GM19328 (cell line): ENCODE results near the gene ADGRV1.
"Not testable (repeated sequence)": the region's sequence is repeated elsewhere in the genome, so short reads cannot be mapped to it uniquely, and the experiment has no call there.

Source experiments
- ATAC-seq: cut with Tn5 transposase; IDR thresholded peaks from one replicate; pipeline ENCODE4 v1.9.1; 2021; ENCODE audit warnings: mild to moderate bottlenecking, moderate library complexity; ENCODE audit not compliant: unreplicated experiment

Gene ADGRV1

DNA sequence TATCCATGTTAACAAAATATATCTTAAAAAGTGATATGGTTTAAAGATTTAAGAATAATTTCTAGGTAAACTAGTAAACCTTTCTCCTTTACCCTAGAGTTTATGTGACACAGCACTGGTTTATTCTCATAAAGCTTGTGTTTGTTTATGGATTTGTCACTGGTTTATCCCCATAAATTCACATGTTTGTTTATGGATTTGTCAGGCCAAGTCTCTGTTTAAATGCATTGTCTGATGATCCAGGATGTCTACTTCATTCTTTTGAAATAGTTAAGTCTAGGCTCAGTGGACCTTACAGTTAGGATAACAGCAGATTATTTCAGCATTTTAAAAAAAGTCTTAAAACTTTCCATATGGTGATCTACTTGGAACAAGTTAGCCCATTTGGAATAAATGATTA lies 490.5 kb downstream of the ADGRV1 start:
- no peak for ATAC-seq

DNA sequence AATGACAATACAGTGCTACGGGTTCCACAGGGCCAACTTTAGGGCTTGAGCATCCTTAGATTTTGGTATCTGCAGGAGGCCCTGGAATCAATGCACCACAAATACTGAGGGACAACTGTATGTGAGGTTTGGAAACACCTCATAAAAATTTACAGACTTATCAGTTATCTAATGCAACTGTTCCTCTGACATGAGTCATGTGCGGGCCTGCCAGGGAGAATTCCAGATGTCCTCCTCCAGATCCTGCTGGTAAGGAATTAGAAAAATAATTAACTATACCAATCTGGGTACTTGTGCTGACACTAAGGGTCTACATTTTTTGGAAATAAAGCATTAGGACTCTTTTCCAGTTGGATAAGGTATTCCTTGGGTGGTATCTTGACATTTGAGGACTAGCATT lies 491.2 kb downstream of the ADGRV1 start:
- no peak for ATAC-seq

DNA sequence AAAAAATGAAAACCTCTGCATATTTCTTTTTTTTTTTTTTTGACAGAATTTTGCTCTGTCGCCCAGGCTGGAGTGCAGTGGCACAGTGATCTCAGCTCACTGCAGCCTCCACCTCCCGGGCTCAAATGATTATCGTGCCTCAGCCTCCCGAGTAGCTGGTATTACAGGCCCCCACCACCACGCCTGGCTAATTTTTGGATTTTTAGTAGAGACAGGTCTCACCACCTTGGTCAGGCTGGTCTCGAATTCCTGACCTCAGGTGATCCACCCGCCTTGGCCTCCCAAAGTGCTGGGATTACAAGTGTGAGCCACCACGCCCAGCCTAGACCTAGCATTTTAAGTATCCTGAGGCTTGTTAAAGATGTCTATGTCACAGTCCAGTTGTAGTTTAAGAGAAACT lies 493.8 kb downstream of the ADGRV1 start:
- not testable (repeated sequence) for ATAC-seq

DNA sequence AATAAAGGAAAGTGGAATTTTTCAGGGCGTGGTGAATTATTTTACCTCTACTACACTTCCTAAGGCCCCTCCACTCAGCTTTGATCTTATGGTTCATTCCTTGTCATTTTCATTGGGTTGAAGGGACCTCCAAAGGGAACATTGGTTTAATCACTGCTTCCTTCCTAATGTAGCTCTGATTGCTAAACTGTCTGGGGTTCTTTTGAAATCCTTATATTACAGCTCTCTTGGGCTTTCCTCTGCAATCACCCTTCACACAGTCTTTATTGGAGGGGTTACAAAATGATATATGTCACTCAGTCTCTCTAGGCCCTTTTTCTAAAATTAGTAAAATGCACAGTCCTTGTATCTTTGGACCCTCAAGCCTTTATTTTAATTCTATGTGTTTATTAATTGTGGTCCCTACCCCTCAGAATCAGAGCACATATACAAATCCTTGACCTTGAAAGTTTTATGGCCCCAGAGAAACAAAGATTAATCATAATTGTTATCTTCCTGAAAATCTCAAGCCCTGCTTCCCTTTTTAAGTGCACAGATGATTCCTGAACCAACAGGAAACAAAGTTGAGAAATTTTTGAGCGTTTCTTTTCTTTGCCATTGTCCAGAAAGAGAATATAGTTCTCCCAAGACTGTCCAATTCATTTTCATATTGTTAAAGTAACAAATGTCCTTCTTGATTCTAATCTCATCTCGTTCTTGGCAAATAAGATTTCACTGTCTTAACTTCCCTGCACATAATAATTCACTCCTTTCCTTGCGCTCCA lies 494.6 kb downstream of the ADGRV1 start:
- ATAC-seq: no peak

DNA sequence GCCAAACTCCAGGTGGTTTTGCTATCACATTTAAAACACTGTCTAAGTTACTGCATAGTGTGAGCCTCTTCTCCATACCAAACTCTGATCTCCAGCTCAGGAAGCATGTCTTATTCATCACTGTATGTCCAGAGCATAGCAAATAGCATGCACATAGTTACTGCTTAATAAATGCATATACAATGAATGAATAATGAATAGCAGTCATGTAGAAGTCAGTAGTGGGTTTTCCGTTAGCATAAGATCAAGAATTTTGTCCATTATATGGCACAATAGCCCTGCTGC lies 495.1 kb downstream of the ADGRV1 start:
- ATAC-seq: no peak

DNA sequence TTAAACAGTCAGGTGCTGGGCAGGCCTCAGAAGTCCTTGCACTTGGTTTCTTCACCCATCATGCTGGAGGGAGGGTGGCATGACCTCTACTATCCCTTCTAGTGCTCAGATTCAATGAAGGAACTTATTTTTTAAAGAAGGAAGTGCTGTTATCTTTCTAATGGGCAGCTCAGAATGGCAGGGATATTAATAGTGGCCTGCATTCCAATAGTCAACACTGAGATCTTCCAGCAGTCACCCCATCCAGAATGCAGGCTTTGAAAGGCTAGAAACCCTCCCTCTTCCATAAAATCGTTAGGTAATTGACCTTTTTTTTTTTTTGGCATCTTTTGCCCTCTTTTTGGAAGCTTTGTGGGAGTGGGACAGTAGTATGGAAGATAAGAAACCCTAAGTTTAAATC lies 499.6 kb downstream of the ADGRV1 start:
- ATAC-seq: no peak

DNA sequence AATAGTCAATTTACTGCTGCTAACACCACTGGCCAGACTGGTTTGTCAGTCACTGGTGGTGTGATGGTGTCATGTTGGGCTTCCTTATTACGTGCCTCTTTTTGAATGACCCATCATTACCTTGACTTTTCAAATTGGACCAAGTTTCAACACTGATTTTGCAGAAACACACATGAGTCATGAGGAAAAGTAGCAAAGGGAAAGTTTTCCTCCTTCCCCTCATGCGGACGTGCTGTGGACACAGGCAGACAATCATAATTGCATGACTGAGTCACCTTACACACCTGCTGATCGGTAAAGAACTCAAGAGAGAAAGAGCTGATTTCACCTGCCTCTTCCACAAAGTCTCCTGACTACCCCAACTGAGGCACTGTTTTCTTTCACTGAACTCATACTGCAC lies 500.0 kb downstream of the ADGRV1 start:
- no peak for ATAC-seq

DNA sequence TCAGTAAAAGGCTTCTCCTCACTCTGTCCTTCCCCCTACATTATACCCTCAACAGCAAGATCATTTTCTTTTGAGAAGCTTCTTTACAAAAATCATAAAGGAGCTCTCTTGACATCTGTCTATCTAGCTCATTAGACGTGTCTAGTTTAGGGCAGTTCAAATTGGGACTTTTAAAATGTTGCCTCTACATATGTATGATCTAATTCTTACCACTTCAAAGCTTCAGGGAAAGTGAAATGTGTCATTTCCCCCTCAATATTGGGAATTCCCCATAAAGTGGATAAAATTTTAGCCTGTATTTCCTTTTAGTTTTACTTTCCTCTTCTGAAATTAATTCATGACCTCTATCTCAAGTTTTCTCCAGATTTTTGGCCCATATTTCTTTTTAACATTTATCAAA lies 500.8 kb downstream of the ADGRV1 start:
- peak; percentile 62 for ATAC-seq

DNA sequence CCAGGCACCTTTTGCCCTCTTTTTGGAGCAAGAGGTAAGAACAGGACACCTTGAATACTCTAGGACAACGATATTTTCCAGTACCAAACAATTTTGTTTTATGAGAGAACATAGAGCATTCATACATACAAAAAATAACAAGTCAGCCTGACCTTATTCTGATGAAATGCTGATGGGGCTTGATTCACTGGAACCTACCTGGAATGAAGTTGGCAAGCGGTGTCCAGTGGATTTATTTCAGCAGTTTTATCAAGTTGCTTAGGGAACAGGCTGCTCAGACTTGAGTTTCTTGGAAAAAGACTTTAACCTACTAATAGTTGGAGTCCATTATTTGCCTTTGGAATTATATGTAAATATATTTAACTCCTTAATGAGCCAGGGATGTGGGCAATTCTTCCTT lies 502.5 kb downstream of the ADGRV1 start:
- ATAC-seq: no peak

DNA sequence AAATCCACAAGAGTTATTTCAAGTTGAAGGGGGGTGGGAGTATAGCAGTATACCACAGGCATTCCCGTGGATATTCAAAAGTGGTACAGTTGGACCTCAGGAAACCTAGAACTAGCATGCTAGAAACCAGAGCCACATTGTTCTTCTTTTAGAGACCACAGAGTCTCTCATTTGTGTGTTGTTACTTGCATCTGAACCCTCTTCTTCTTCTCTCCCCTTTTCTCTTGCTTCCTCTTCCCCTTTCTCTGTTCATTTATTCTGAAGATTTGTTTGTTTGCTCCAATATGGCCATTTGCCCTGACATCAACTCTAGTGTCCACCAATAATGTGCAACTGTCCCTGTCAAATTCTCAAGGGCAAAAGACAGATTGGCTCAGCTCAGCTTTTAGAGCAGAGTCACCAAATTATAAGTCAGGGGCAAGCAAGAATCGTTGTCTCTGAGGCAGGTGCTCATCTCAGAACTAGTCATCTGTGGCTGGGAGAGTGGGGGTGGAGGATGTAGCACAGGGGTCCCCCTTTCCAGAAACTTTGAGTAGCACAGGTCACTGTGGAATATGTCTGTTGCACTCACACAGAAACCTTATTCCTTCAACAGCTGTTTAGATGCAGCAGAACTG lies 503.5 kb downstream of the ADGRV1 start:
- ATAC-seq: no peak

DNA sequence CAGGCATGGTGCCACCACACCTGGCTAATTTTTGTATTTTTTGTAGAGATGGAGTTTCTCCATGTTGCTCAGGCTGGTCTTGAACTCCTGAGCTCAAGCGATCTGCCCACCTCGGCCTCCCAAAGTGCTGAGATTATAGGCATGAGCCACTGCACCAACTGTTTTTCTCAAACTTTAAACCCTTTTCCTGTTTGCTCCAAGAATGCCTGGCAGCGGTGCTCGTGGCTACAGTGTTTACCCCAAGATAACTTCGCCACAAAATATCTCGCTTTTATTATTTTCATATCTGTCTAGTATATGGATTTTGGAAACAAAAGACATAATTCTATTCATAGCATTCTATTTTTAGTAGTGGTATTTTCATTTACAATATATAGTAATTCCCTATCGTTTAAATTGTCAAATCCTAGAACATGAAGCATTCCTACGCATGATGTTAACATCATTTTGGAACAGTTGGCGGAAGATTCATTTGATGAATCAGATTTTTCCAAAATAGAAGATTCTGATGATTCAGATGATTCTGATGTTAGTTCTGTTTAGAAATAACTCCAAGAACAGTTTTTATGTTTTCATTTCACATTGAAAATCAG lies 504.6 kb downstream of the ADGRV1 start:
- ATAC-seq: not testable (repeated sequence)

DNA sequence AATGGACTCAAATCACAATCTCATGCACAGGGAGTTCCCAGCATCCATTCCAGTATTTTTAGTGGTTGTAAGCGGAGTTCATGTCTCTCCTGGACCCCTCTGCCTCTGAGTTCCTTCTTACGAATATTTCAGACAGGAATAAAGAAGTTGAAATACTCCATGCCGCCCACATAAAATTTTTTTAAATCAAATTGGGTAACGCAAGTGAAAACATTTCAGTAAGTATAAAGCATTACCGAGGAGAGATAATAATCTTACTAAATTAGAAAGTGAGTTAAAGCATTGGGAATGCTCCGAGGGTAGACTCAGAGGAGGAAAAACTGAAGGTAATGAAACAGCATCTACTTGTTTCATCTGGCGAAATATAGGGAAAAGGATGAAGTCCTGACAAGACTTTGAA lies 506.9 kb downstream of the ADGRV1 start:
- no peak for ATAC-seq

DNA sequence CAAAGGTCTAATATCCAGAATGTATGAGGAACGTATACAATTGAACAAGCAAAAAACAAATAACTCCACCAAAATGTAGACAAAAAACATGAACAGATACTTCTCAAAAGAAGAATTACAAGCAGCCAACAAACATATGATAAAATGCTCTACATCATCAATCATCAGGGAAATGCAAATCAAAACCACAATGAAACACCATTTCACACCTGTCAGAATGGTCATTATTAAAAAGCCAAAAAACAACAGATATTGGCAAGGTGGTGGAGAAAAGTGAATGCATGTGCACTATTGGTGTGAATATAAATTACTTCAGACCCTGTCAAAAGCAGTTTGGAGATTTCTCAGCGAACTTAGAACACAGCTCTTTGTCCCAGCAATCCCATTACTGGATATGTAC lies 510.8 kb downstream of the ADGRV1 start:
- ATAC-seq: no peak

DNA sequence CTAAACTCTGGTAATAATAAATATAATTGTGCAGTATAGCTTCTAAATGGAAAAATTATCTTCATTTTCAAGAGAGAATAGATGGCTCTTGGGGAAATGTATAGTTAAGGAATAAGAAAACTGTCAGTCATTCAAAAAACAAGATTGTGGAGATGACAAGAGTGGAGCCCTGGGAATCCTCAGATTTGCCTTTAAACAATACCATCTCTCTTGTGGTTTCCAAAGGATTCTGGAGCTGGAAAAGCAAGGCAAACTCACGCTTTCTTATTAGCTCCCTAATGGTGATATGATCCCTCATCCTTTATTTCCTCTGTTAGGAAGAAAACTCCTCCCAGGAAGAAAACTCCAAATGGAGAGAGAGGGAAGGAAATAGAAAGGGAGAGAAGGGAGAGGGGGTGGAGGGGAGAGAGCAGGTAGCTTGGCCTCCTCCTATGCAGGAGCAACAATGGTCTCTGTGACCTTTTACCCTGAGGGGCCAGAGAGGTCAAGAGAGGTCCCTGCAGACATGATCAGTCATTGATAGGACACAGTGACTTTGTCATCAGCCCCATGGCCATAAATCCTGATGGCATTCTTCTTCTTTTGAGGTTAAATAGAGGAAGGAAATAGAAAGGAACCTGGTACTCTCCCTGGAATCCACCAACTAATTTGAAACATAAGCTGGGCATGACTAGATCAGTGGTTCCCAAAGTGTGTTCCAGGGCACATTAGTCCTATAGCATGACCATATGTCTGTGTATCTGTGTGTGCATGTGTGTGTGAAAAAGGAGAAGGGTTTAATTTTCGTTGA lies 512.4 kb downstream of the ADGRV1 start:
- ATAC-seq: no peak

DNA sequence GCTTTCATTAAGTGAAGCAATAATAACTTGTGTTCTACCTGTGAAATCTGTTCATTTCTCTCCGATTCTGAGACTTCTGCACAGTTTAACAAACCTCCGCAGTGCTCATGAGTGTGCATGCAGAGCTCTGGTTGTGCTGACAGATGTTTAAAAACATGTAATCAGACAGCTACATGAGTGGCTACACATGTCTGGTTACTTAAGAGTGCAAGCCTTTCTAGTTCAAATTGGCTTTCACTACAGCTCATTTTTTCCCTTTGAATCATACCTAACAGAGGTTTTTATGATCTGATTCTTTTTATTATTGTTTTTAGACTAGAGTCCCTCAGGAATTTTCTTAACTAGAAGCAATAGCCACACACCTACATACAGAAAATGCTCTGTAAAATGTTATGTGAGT lies 514.3 kb downstream of the ADGRV1 start:
- no peak for ATAC-seq

DNA sequence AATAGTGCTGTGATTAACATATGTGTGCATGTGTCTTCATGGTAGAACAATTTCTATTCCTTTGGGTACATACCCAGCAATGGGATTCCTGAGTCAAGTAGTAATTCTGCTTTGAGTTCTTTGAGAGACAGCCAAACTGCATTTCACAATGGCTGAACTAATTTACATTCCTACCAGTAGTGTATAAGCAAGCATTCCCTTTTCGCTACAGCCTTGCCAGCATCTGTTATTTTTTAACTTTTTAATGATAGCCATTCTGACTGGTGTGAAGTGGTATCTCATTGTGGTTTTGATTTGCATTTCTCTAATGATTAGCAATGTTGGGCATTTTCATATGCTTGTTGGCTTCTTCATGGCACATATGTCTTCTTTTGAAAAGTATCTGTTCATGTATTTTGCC lies 516.0 kb downstream of the ADGRV1 start:
- ATAC-seq: no peak

DNA sequence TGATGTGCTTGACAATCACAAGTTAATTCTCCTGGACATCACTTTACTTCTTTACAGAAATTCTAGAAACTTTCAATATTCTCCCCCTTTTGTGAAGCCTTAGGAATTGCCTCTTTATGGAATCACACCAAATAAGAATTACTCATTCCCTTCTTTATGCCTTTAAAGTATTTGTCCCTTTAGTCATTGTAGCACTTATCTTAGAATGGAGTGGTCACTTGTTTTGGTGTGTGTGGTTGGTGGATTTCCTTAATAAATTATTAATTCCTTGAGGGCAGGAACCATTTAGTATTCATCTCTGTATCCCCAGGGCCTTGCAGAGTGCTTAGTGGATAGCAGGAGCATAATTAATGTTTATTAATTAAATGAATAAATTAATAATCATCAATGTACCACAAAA lies 517.5 kb downstream of the ADGRV1 start:
- ATAC-seq: no peak

DNA sequence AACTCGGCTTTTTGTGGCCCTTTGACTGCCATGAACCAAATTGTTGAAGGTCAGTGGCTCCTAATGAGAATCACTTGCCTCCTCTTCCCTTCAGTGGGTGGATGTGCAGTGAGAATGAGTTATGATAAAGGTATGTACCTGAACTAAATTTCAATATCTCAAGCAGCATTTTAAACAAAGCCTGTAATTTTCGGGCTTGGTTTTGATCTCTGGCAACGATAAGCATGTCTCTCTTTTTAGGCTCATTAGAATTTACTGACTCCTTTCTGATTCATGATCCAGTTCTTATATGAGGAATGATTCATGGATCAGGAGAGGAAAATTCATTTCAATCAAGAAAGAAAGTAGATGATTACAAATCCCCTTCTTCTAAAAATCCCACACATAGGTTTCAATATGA lies 519.0 kb downstream of the ADGRV1 start:
- no peak for ATAC-seq

DNA sequence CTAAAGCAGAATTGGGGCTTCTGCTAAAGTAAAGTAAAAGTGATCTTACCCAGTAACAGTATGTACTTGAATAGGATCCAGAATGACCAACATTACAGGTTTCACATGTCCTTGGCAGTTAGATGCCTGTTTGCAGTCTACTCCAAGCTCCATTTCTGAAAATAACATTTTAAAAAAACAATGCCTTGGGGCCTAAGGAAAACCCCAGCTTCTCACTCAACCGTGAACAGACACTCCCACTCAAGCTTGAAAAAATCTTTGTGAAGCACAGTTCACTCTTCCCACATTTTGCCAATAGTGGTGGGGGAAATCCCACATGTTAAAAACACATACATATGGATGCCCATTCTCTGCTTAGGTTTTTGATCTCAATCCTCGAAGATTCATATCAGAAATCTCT lies 520.4 kb downstream of the ADGRV1 start:
- ATAC-seq: no peak

DNA sequence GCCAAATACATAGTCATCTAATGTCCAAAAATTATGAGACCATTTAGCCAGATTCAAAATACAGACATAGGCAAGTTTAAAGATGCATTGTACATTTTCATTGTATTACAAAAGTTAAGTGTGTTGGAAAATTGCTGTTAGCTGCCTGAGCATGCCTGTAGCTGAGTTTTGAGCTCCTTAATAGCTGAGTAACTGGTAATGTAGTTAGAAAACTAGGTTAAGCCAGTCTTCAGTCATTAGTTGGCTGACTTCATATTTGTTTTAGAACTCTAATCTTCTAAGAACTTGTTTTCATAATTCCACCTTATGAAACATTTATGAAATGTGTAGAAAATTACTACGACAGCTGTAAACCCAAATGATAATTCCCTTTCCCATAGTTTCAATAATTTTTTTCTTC lies 531.2 kb downstream of the ADGRV1 start:
- ATAC-seq: no peak

DNA sequence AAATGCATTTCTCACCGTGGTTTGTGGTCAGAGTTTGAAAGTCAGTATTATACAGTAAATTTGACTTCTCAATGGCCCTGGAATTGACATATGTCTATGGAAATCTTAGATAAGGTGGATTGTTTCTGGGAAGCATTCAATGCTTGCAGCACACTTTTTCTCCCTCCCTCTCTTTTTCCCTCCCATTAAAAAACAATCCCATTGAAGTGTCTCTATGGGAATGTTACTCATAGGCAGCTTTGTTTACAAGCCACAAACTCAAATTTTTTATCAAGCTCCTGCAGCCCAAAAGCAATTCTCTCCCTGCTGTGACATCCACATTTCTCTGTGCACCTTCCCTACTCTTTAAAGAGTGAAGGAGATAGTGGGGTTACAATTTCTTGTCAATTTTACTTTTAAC lies 532.4 kb downstream of the ADGRV1 start:
- ATAC-seq: no peak
